HFF-Myc (cell line): ENCODE measurements around the gene RPA1.

ENCODE experiments used
- DNase-seq: peaks from one replicate; pipeline ENCODE4 v3.0.0-alpha.2; 2011; ENCODE audit warnings: low read depth; ENCODE audit errors: extremely low read depth
- H3K4me3 ChIP-seq: replicated peaks from 2 replicates; pipeline ENCODE4 v1.5.1; 2011; ENCODE audit warnings: low read depth, mild to moderate bottlenecking, control low read depth, low read length
- TF ChIP-seq, protein P1 (sequence below): IDR thresholded peaks from 2 replicates; pipeline ENCODE4 v1.5.1; 2012; ENCODE audit warnings: mild to moderate bottlenecking, low read depth, low read length, control low read depth; ENCODE audit errors: missing control alignments

The RPA1 gene

DNA sequence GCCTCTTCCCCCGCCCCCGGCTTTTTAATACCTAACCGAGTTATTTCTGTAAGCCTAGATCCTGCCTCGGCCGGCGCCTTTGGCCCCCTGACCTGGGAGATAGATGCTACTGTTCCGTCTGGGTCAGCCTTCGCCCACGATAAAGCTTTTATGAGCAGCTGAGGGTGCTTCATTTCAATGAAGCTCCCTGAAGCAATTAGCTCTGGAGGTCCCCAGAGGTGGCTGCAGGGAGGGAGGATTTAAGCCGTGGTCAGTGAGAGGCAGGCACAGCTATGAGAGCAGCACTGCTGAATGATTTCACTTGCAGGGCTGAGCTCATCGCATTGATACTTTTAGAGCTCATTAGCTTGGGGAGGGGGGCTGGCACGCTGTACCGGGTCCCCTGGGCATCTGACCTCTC, 89.4 kb downstream of the RPA1 start:
- no peak overlapping the region for H3K4me3 ChIP-seq
- TF ChIP-seq, protein P1, sequence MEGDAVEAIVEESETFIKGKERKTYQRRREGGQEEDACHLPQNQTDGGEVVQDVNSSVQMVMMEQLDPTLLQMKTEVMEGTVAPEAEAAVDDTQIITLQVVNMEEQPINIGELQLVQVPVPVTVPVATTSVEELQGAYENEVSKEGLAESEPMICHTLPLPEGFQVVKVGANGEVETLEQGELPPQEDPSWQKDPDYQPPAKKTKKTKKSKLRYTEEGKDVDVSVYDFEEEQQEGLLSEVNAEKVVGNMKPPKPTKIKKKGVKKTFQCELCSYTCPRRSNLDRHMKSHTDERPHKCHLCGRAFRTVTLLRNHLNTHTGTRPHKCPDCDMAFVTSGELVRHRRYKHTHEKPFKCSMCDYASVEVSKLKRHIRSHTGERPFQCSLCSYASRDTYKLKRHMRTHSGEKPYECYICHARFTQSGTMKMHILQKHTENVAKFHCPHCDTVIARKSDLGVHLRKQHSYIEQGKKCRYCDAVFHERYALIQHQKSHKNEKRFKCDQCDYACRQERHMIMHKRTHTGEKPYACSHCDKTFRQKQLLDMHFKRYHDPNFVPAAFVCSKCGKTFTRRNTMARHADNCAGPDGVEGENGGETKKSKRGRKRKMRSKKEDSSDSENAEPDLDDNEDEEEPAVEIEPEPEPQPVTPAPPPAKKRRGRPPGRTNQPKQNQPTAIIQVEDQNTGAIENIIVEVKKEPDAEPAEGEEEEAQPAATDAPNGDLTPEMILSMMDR: no peak
- no peak for DNase-seq

DNA sequence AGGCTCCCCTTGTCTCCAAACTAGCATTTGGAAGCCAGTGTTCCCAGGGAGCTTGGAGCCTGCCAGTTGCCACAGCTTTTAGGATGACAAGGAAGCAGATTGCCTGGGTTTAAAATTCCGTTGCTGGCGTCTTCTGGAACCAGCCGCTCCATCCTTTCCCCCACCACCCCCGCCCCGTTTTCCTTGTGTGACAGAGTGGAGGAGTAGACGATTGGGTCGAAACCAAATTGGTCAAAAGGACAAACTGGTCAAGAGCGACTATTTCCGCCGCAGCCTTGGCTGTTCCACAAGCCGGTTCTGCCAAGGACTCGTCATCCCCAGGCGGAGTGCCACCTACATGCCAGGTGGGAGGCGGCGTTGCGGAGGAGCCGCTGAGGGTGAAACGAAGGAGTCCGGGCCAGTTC, 91.1 kb downstream of the RPA1 start:
- TF ChIP-seq, protein P1: no peak
- no peak for DNase-seq

DNA sequence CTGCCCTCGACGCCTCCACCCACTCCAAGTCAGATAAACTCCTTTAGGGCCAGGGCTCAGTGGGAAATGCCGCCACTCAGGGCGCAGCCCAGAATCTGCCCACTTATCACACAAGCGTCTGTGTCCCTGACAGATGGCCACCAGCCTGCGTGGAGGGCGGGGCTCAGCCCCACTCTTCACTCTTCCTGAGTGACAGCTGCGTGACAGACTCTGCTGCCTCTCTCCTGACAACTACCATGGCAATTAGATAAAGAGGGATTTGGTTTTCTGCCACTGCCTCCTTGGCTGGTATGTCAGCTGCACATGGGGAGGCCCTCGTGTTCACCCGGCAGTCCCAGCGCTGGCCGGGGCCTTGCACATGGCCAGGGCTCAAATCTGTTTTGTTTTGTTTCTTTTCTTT, 99.2 kb downstream of the RPA1 start:
- TF ChIP-seq, protein P1: no peak
- H3K4me3 ChIP-seq: no peak overlapping the region
- no peak for DNase-seq

More for the DNA sequence above, 91.1 kb downstream of the RPA1 start:
- H3K4me3 ChIP-seq: no peak overlapping the region

DNA sequence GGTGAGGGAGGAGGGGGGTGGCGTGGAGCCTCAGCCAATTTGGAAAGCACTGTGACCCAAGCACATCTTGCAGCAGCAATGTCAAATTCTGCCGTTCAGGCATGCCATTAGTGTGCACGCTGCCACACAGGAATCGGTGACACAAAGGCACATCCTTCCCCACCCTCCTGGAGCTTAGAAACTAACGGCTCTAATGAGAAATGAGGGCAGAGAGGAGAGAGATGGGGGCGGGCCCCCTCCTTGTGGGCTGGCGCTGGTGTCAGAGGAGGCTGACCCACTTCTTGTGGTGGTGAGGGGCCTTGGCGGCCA, 100.5 kb downstream of the RPA1 start:
- DNase-seq: no peak
- no peak overlapping the region for H3K4me3 ChIP-seq
- TF ChIP-seq, protein P1: no peak

DNA sequence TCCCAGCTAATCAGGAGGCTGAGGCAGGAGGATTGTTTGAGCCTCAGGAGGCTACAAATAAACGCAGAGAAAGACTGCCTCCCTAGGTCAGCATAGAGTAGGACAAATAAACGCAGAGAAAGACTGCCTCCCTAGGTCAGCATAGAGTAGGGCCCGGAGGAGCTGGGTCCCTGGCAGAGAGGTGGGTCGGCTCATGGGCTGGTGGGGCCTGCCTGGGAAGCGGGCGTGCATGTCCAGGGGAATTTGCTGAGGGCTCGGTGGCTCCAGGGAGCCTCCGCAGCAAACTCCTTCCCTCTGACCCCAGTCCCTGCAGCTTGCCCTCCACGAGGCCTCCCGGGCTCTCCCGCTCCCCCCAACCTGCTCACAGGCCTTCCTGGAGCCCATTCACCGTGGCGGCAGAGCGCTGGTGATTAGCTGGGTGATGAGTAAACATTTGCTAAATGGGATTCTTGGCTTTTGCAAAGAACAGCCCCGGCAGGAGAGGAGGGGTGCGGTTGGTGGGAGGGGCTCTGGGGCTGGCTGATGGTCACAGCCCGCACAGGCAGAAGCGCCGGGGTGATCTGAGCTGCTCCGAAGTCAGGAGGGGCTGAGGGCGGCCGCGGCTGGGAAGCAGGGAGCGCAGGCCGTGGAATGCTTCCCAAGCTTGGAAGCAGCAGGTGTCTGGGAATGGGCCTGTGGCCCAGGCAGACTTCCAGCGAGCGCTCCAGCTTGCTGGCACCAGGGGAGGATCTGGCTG, 102.2 kb downstream of the RPA1 start:
- no peak for DNase-seq
- TF ChIP-seq, protein P1: no peak
- no peak overlapping the region for H3K4me3 ChIP-seq

DNA sequence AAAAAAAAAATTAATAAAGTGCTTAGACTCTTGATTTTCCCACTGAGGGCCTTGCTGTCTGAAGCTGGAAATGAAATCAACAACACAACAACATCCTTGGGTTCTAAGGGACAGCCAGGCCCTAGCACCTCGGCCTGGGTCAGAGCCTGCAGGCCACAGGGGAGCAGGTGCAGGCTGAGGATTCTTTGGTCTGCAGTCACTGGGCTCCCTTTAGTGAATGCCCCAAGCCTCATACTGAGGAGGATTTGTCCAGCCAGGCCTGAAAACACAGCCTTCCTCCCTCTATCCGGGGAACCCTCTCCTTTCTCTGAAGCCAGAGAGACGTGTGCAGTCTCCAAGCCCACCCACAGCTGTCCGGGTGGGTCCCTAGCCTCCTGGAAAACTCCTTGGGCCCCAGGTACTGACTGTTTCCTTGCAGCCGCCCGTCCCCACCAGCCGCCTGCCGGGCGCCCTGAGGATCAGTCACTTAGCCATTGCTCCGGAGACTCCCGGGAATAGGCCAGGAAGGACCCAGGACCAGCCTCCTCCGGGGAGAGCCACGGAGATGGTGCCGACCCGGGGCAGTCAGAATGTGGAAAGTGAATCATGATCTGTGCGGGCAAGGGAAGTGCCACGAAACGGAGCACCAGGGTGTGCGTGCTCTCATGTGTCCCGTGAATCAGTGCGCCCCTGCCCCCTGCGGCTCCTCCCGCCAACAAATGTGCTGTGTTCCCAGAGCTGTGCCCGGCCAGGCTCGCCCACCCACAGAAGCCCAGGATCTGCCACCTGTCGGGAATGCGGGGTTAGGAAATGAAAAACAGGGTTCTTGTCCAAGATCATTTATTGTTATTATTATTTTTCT, 104.3 kb downstream of the RPA1 start:
- no peak for DNase-seq
- no peak overlapping the region for H3K4me3 ChIP-seq
- TF ChIP-seq, protein P1: no peak
